Type B pancreatic cell (in vitro differentiated cells): ENCODE data around the gene SYNM. TPM values are rescaled to one million over a fixed set of nuclear protein-coding genes. Genes with fewer than 3 reads are reported as not detected.

ENCODE experiments used
- DNase-seq: peaks from one replicate; pipeline ENCODE4 v3.0.0; 2021; ENCODE audit warnings: mixed read lengths; ENCODE audit not compliant: unreplicated experiment; ENCODE audit errors: extremely low spot score
- H3K27ac Mint-ChIP-seq: 2 replicates; pipeline ENCODE4 v1.8.0; 2021; ENCODE audit warnings: mild to moderate bottlenecking, mixed read lengths
- H3K27me3 Mint-ChIP-seq: 2 replicates; pipeline ENCODE4 v1.8.0; 2021; ENCODE audit warnings: mixed read lengths
- H3K36me3 Mint-ChIP-seq: 2 replicates; pipeline ENCODE4 v1.8.0; 2021; ENCODE audit warnings: mixed read lengths
- H3K4me1 Mint-ChIP-seq: one replicate; pipeline ENCODE4 v1.8.0; 2021; ENCODE audit warnings: mixed read lengths; ENCODE audit not compliant: unreplicated experiment
- H3K4me3 Mint-ChIP-seq: 2 replicates; pipeline ENCODE4 v1.8.0; 2021; ENCODE audit warnings: mild to moderate bottlenecking, mixed read lengths
- H3K9me3 Mint-ChIP-seq: 2 replicates; pipeline ENCODE4 v1.8.0; 2021; ENCODE audit warnings: mixed read lengths
- total RNA-seq: library from RNA; stranded (reverse); gene quantifications from 2 replicates; pipeline ENCODE4 v1.2.1, GENCODE V29; 2021; ENCODE audit warnings: low replicate concordance
- TF ChIP-seq, protein P1 (sequence below): fragments of 200-600 bp; sonication (generic); conservative IDR thresholded peaks from 2 replicates; pipeline ENCODE4 v1.5.0; 2021; ENCODE audit warnings: antibody characterized with exemption, mild to moderate bottlenecking

Gene SYNM
- total RNA-seq, 1 donor from 2014 or later: 4.1 TPM

DNA sequence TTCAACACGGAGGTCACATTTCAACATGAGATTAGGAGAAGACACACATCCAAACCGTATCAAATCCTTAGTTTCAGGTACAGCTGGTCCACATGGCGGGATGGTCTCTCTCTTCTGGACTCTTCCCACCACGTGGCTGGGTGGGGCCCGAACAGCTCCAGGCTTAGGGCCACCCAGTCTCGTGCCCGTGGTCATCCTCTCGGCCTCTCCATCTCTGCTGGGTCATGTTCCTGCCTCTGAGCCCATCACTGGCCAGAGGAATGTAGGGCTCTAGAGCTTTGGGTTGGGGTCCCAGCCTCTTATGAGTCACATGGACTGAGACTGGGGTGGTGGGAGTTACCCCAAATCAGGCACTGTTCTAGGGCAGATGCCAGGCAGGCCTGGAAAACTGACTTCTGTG lies 12.2 kb downstream of the SYNM start:
- Mint-ChIP-seq H3K27me3 (no peaks in the 10 kb centered on the region), H3K4me3 (no peak overlapping the region), H3K36me3 (peaks cover 8% of the 10 kb centered on the region), H3K4me1 (peaks cover 23% of the 10 kb centered on the region), H3K27ac (no peak overlapping the region), H3K9me3 (peaks cover 5% of the 10 kb centered on the region)
- peak; percentile 48 for DNase-seq
- TF ChIP-seq, protein P1, sequence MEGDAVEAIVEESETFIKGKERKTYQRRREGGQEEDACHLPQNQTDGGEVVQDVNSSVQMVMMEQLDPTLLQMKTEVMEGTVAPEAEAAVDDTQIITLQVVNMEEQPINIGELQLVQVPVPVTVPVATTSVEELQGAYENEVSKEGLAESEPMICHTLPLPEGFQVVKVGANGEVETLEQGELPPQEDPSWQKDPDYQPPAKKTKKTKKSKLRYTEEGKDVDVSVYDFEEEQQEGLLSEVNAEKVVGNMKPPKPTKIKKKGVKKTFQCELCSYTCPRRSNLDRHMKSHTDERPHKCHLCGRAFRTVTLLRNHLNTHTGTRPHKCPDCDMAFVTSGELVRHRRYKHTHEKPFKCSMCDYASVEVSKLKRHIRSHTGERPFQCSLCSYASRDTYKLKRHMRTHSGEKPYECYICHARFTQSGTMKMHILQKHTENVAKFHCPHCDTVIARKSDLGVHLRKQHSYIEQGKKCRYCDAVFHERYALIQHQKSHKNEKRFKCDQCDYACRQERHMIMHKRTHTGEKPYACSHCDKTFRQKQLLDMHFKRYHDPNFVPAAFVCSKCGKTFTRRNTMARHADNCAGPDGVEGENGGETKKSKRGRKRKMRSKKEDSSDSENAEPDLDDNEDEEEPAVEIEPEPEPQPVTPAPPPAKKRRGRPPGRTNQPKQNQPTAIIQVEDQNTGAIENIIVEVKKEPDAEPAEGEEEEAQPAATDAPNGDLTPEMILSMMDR: no peak

DNA sequence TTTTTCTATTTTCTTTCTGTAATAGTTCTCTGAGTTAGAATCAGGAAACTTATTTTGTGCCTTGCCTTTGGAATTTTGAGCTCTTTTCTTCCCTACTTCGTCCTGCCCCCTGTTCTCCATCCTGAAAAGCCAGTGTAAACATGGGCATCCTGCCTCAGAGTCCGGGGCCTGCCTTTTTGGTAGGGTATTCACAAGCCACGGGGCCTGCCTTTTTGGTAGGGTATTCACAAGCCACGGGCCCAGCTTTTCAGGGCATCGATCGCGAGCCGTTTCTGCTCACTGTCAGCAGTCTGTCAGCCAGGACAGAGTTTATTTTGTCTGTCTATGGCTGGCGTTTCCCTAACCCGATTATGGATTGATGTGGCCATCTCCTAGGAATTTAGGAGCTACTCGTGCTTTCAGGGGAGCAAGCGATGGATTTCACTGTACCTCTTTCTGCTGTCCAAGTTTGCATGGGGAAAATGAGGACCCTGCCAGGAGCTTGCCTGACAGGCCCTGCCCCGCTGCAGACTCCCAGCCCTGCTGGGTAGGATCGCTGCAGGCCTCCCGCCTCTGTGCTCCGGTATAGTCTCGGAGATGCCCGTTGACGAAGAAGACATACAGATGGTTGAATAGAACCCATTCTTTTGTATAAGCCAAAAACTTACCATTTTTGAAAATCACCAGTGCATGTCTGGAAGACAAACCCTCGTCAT lies 12.8 kb downstream of the SYNM start:
- H3K36me3 Mint-ChIP-seq: peaks cover 8% of the 10 kb centered on the region
- TF ChIP-seq, protein P1: no peak
- DNase-seq: peak; percentile 53
- H3K4me3 Mint-ChIP-seq: no peak overlapping the region
- peaks cover 25% of the 10 kb centered on the region for H3K4me1 Mint-ChIP-seq
- no peaks in the 10 kb centered on the region for H3K27me3 Mint-ChIP-seq
- H3K9me3 Mint-ChIP-seq: peaks cover 5% of the 10 kb centered on the region
- no peak overlapping the region for H3K27ac Mint-ChIP-seq

DNA sequence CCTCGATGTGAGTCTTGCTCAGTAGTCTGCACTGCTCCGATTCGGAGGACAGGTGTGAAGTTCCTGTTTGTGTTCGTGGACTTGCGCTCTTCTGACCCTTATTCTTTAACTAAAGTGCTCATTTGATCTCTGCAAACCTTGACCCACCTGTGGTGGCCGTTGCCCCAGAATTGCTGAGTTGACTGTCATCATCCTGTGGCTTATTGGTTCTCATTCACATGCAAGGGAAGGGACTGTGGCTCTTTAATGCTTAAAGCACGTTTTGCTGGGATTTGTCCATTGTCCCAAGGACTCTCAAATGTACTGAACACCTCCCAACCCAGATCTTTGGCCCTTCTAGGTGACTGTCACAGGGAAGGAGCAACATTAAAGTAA lies 13.4 kb downstream of the SYNM start:
- Mint-ChIP-seq H3K4me3 (no peak overlapping the region), H3K27ac (no peak overlapping the region), H3K9me3 (peaks cover 5% of the 10 kb centered on the region), H3K27me3 (no peaks in the 10 kb centered on the region), H3K36me3 (peaks cover 8% of the 10 kb centered on the region), H3K4me1 (peaks cover 28% of the 10 kb centered on the region)
- TF ChIP-seq, protein P1: no peak
- no peak for DNase-seq

DNA sequence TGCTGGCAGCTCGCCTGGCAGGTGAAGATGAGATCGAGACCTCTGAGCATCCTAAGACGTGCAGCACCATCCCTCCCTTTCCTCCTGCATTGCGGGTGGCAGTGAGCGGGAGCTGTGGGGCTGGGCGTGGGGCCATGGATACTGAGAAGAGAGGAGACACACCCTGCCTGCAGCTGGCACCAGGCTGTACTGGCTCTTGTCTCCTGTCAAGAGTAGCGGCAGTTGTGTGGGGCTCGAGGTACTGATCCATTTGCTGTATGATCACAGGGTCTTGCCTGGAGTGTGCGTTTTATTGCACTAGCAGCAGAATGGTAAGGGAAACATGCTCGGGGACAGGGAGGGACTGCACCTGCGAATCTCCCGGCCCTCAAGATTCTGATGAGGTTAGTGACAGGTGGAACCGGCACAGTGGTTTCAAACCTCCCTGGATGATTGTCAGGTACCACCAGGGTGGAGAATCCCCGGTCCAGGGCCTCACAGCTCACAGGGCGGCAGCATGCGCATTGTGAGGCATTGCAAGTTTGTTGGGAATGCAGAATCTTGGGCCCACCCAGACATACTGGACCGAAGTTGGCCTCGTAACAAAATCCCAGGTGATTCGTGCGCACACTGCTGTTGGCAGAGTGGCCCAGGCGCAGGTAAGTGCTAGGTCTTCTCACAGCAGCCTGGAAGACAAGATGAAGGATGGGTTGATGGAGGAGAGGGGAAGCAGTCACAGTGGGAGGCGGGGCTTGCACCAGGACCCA lies 14.1 kb downstream of the SYNM start:
- TF ChIP-seq, protein P1: no peak
- H3K9me3 Mint-ChIP-seq: peaks cover 5% of the 10 kb centered on the region
- H3K4me1 Mint-ChIP-seq: peaks cover 36% of the 10 kb centered on the region
- no peaks in the 10 kb centered on the region for H3K27me3 Mint-ChIP-seq
- no peak overlapping the region for H3K4me3 Mint-ChIP-seq
- H3K36me3 Mint-ChIP-seq: peaks cover 5% of the 10 kb centered on the region
- no peak overlapping the region for H3K27ac Mint-ChIP-seq
- DNase-seq: peak; percentile 47

DNA sequence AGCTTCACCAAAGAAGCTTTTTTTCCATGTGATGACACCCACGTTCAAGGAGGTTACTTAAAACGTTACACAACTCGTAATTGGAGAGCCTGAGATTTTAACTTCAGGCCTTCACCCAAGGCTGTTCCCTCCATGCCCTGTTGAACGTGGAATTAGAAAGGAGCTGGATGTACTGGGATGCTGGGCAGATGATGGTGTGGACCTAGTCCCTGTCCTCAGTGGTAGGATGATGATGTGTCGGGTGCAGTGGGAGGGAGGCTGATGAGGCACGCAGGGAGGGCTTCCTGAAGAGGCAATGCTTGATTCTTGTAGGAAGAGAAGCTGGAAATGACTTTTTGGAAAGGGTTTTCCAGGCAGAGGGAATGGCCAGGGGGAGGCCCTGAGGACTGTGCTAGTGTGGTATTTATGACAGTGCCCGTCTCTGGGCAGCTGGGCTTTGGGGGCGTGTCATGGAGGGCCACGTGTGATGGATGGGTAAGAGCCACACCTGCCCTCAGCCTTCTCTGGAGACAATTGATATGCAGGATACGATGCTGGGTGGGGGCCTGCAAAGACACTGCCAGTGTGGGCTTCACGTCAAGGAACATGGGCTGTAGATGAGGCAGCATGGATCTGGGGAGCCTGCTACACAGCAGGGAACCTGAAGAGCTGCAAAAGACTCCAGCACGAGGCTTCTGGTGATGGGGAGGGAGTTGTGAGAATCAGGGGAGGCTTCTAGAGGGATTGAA lies 15.3 kb downstream of the SYNM start:
- Mint-ChIP-seq H3K4me3 (no peak overlapping the region), H3K36me3 (peaks cover 4% of the 10 kb centered on the region), H3K27ac (no peak overlapping the region), H3K4me1 (peaks cover 43% of the 10 kb centered on the region), H3K9me3 (peaks cover 5% of the 10 kb centered on the region), H3K27me3 (no peaks in the 10 kb centered on the region)
- no peak for DNase-seq
- TF ChIP-seq, protein P1: no peak
